GM20000 (cell line): ENCODE data around the gene LRRC23.

Experiments used
- DNase-seq: peaks from one replicate; pipeline ENCODE4 v3.0.0; 2012; ENCODE audit warnings: low spot score
- TF ChIP-seq, protein P1 (sequence below): IDR thresholded peaks from 2 replicates; pipeline ENCODE4 v1.5.1; 2012; ENCODE audit warnings: mild to moderate bottlenecking, control low read depth; ENCODE audit errors: extremely low read depth, missing control alignments

Gene LRRC23

DNA sequence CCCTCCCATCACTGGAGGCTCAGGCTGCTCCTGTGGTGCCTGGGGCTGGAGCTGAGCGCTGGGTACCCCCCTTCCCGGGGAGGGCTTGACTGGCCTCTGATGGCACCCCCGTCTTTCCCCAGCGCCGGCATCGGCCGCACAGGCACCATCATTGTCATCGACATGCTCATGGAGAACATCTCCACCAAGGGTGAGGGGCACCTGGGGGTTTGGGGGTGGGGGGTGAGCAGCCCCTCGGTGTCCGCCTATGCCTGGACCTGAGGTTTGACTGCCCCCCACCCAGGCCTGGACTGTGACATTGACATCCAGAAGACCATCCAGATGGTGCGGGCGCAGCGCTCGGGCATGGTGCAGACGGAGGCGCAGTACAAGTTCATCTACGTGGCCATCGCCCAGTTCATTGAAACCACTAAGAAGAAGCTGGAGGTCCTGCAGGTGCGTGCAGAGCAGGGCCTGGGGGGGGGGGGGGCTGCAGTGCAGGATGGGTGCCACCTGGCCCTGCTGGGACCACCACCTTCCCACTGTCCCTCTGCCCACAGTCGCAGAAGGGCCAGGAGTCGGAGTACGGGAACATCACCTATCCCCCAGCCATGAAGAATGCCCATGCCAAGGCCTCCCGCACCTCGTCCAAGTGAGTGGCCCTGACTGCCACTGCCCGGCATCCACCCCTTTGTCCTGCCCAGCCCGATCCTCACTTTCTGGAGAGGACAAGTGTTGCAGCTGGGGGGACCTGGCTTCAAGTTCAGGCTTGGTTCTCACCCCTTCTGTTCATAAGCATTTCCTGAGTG, 55.4 kb downstream of the LRRC23 start:
- TF ChIP-seq, protein P1, sequence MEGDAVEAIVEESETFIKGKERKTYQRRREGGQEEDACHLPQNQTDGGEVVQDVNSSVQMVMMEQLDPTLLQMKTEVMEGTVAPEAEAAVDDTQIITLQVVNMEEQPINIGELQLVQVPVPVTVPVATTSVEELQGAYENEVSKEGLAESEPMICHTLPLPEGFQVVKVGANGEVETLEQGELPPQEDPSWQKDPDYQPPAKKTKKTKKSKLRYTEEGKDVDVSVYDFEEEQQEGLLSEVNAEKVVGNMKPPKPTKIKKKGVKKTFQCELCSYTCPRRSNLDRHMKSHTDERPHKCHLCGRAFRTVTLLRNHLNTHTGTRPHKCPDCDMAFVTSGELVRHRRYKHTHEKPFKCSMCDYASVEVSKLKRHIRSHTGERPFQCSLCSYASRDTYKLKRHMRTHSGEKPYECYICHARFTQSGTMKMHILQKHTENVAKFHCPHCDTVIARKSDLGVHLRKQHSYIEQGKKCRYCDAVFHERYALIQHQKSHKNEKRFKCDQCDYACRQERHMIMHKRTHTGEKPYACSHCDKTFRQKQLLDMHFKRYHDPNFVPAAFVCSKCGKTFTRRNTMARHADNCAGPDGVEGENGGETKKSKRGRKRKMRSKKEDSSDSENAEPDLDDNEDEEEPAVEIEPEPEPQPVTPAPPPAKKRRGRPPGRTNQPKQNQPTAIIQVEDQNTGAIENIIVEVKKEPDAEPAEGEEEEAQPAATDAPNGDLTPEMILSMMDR: no peak

DNA sequence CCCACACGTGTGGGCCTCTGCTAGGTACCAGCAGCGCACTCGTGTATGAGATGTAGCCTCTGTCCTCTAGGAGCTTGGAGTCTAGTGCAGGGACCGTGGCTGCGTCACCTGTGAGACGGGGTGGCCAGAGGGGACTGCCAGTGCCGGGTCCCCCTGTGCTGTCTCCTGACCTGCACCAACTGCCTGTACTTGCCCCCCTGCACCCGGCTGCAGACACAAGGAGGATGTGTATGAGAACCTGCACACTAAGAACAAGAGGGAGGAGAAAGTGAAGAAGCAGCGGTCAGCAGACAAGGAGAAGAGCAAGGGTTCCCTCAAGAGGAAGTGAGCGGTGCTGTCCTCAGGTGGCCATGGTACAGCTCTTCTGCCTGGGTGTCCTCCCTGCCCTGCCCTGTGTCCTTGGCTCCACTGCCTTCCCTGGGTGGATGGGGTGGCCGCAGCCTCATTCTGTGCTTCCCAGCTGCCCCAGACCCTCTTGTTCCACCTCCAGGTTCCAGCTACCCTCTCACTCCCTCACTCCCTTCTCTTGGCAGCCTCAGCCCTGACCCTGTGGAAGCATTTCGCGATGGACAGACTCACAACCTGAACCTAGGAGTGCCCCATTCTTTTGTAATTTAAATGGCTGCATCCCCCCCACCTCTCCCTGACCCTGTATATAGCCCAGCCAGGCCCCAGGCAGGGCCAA, 56.1 kb downstream of the LRRC23 start:
- peak; percentile 62 for DNase-seq

More for the DNA sequence above, 55.4 kb downstream of the LRRC23 start:
- no peak for DNase-seq

GRCh38 chr12:6961278-6961694, 56.7 kb downstream of the LRRC23 start:
- peak; percentile 52 for DNase-seq
- TF ChIP-seq, protein P1: no peak

More for the DNA sequence above, 56.1 kb downstream of the LRRC23 start:
- TF ChIP-seq, protein P1: peak; percentile 67

GRCh38 chr12:6961695-6962284, 57.2 kb downstream of the LRRC23 start:
- TF ChIP-seq, protein P1: peak; percentile 40
- peak; percentile 68 for DNase-seq

DNA sequence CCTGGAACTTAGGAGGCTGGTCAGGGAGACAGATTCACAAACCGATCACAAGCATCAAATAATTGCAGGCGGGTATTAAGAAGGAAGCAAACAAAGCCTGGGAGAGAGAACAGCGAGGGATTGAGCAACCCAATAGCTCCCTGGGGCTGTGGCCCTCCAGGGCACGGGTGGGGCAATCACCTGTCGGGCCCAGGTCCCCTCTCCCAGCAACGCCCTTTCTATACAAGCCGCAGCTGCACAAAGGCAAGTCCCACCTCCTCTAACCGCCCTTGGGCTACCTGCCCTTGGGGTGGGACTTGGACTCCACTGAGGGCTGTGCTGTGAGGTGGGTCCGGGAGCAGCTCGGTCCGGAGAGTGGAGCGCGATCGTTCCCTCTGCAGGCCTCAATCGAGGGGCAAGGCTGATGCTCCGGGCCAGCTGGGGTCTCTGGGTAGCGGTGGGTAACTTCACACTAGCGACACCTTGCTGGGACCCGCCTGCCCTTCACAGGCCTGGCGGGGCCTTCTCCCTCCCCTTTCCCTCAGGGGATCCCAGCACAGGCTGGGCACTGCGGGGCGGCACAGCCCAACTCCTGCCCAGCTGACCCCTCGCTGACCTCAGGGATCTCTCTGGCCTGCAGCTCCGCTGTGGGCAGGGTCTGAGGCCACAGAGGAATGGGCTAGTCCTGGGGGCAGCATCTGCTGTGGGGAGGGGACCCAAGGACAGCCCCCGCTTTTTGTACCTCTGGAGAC, 57.8 kb downstream of the LRRC23 start:
- TF ChIP-seq, protein P1: no peak
- no peak for DNase-seq

- TF ChIP-seq, protein P1: no peak
- no peak for DNase-seq
These were observed 58.6 kb downstream of the LRRC23 start for GRCh38 chr12:6963016-6963731.
